IMR-90 (cell line): ENCODE data around the gene PRDM15. TPM values are rescaled to one million over a fixed set of nuclear protein-coding genes. Genes with fewer than 3 reads are reported as not detected.

Experiments used
- ATAC-seq: fragments of 200-7000 bp; cut with Tn5 transposase; 2 replicates; pipeline ENCODE4 v1.9.1; 2020; ENCODE audit warnings: low read depth, mild to moderate bottlenecking, moderate library complexity
- BruUV-seq: library from RNA; stranded (reverse); fragments of 400-500 nt; replicated peaks from 2 replicates; lab custom pipeline; 2021; lab: Mats Ljungman, UMichigan
- CTCF ChIA-PET: fragments of 300-600 bp; formaldehyde crosslinking; extraction: SDS; loops from one replicate; lab custom pipeline; 2021; ENCODE audit warnings: antibody characterized with exemption; lab: Yijun Ruan, JAX
- POLR2A ChIA-PET: fragments of 300-600 bp; sonication (Branson Sonifier 250); formaldehyde crosslinking; loops from one replicate; lab custom pipeline; 2022; ENCODE audit warnings: antibody characterized with exemption; ENCODE audit not compliant: unreplicated experiment; lab: Charles Lee
- DNase-seq: peaks from one replicate; pipeline ENCODE4 v3.0.0; 2013
- H2AFZ ChIP-seq: replicated peaks from 2 replicates; pipeline ENCODE3; 2013; ENCODE audit warnings: low read length, mild to moderate bottlenecking; ENCODE audit not compliant: poor library complexity
- H2AK5ac ChIP-seq: 2 replicates; pipeline ENCODE4 v1.6.1; 2013; ENCODE audit warnings: low read depth, low read length, inconsistent platforms
- H2AK9ac ChIP-seq: replicated peaks from 2 replicates; pipeline ENCODE3; 2013; ENCODE audit warnings: mild to moderate bottlenecking, low read depth, low read length, moderate library complexity; ENCODE audit not compliant: poor library complexity
- H2BK120ac ChIP-seq: 2 replicates; pipeline ENCODE4 v1.6.1; 2013; ENCODE audit warnings: low read depth, low read length, inconsistent platforms
- H2BK15ac ChIP-seq: 3 replicates; pipeline ENCODE4 v1.6.1; 2013; ENCODE audit warnings: low read depth, low read length, inconsistent platforms
- H2BK20ac ChIP-seq: 2 replicates; pipeline ENCODE4 v1.6.1; 2013; ENCODE audit warnings: low read depth, mild to moderate bottlenecking, inconsistent platforms, low read length, moderate library complexity
- H2BK5ac ChIP-seq: 2 replicates; pipeline ENCODE4 v1.6.1; 2013; ENCODE audit warnings: mild to moderate bottlenecking, low read depth, low read length, inconsistent platforms; ENCODE audit not compliant: poor library complexity, severe bottlenecking
- H3K14ac ChIP-seq: replicated peaks from 2 replicates; pipeline ENCODE4 v1.6.1; 2013; ENCODE audit warnings: low read depth, low read length, inconsistent platforms
- H3K18ac ChIP-seq: 2 replicates; pipeline ENCODE4 v1.6.1; 2013; ENCODE audit warnings: low read depth, low read length, control low read depth
- H3K23ac ChIP-seq: 2 replicates; pipeline ENCODE4 v1.6.1; 2013; ENCODE audit warnings: low read depth, low read length, inconsistent platforms
- H3K27ac ChIP-seq: 2 replicates; pipeline ENCODE4 v1.5.1; 2013; ENCODE audit warnings: mild to moderate bottlenecking, control low read depth, low read length; ENCODE audit not compliant: insufficient read depth
- H3K27me3 ChIP-seq: 2 replicates; pipeline ENCODE4 v1.6.1; 2013; ENCODE audit warnings: low read length; ENCODE audit not compliant: control insufficient read depth, insufficient read depth
- H3K36me3 ChIP-seq: 2 replicates; pipeline ENCODE4 v1.6.1; 2013; ENCODE audit warnings: low read length, mixed read lengths; ENCODE audit not compliant: control insufficient read depth, insufficient read depth
- H3K4ac ChIP-seq: 2 replicates; pipeline ENCODE4 v1.6.1; 2013; ENCODE audit warnings: low read depth, low read length, inconsistent platforms
- H3K4me1 ChIP-seq: 2 replicates; pipeline ENCODE4 v1.6.1; 2013; ENCODE audit warnings: low read length, mixed read lengths; ENCODE audit not compliant: control insufficient read depth, insufficient read depth
- H3K4me2 ChIP-seq: 2 replicates; pipeline ENCODE4 v1.6.1; 2013; ENCODE audit warnings: low read depth, mild to moderate bottlenecking, control low read depth, low read length, moderate library complexity
- H3K4me3 ChIP-seq: 2 replicates; pipeline ENCODE4 v1.5.1; 2013; ENCODE audit warnings: low read depth, mild to moderate bottlenecking, control low read depth, low read length, moderate library complexity; ENCODE audit not compliant: insufficient read depth
- H3K56ac ChIP-seq: 2 replicates; pipeline ENCODE4 v1.6.1; 2013; ENCODE audit warnings: low read length, inconsistent platforms; ENCODE audit not compliant: insufficient read depth; ENCODE audit errors: extremely low read depth
- H3K79me1 ChIP-seq, 2 experiments: 2 replicates each; pipeline ENCODE4 v1.6.1; 2013; ENCODE audit warnings: low read length in 2 of 2, inconsistent platforms in 1 of 2, low read depth in 1 of 2
- H3K9ac ChIP-seq: 2 replicates; pipeline ENCODE4 v1.6.1; 2013; ENCODE audit warnings: low read depth, low read length, control low read depth
- H3K9me1 ChIP-seq: 2 replicates; pipeline ENCODE4 v1.6.1; 2013; ENCODE audit warnings: low read length, inconsistent platforms; ENCODE audit not compliant: insufficient read depth
- H3K9me3 ChIP-seq: 2 replicates; pipeline ENCODE4 v1.6.1; 2013; ENCODE audit warnings: low read length; ENCODE audit not compliant: control insufficient read depth, insufficient read depth
- H4K20me1 ChIP-seq: 2 replicates; pipeline ENCODE4 v1.6.1; 2013; ENCODE audit warnings: low read length, inconsistent platforms; ENCODE audit not compliant: insufficient read depth
- H4K5ac ChIP-seq: 2 replicates; pipeline ENCODE4 v1.6.1; 2013; ENCODE audit warnings: mild to moderate bottlenecking, low read depth, low read length, control low read depth
- H4K8ac ChIP-seq, 2 experiments: 2 replicates each; pipeline ENCODE4 v1.6.1; 2013; ENCODE audit warnings: low read depth in 2 of 2, low read length in 2 of 2, control low read depth in 1 of 2, inconsistent platforms in 1 of 2
- H4K91ac ChIP-seq: 2 replicates; pipeline ENCODE4 v1.6.1; 2013; ENCODE audit warnings: low read depth, low read length, inconsistent platforms; ENCODE audit not compliant: insufficient read depth
- BHLHE40 ChIP-seq: fragments of 150-350 bp; IDR thresholded peaks from 2 replicates; pipeline ENCODE4 v1.6.1; 2016; ENCODE audit warnings: mild to moderate bottlenecking, low read depth, low read length
- CEBPB ChIP-seq: IDR thresholded peaks from 2 replicates; pipeline ENCODE4 v1.6.1; 2012; ENCODE audit warnings: low read depth, low read length, improper control_type of control experiment
- CHD1 ChIP-seq: IDR thresholded peaks from 2 replicates; pipeline ENCODE4 v1.6.1; 2012; ENCODE audit warnings: low read depth, low read length, improper control_type of control experiment
- ELK1 ChIP-seq: fragments of 150-350 bp; IDR thresholded peaks from 2 replicates; pipeline ENCODE4 v1.6.1; 2016; ENCODE audit warnings: low read depth, mild to moderate bottlenecking, low read length, moderate library complexity, borderline replicate concordance
- FOS ChIP-seq: fragments of 150-350 bp; IDR thresholded peaks from 2 replicates; pipeline ENCODE4 v1.6.1; 2016; ENCODE audit warnings: low read depth, low read length
- MAFK ChIP-seq: IDR thresholded peaks from 2 replicates; pipeline ENCODE4 v1.6.1; 2012; ENCODE audit warnings: low read depth, low read length, improper control_type of control experiment
- MAZ ChIP-seq: IDR thresholded peaks from 2 replicates; pipeline ENCODE4 v1.6.1; 2012; ENCODE audit warnings: low read depth, mild to moderate bottlenecking, low read length, improper control_type of control experiment, moderate library complexity, borderline replicate concordance
- MXI1 ChIP-seq: IDR thresholded peaks from 2 replicates; pipeline ENCODE4 v1.6.1; 2012; ENCODE audit warnings: low read depth, mild to moderate bottlenecking, low read length, moderate library complexity, borderline replicate concordance
- NFE2L2 ChIP-seq: fragments of 150-350 bp; IDR thresholded peaks from 2 replicates; pipeline ENCODE4 v1.6.1; 2016; ENCODE audit warnings: low read depth, mild to moderate bottlenecking, low read length
- RAD21 ChIP-seq: IDR thresholded peaks from 2 replicates; pipeline ENCODE4 v1.6.1; 2012; ENCODE audit warnings: low read length, improper control_type of control experiment
- RCOR1 ChIP-seq: IDR thresholded peaks from 2 replicates; pipeline ENCODE4 v1.6.1; 2012; ENCODE audit warnings: mild to moderate bottlenecking, low read length, improper control_type of control experiment; ENCODE audit not compliant: insufficient replicate concordance
- RFX5 ChIP-seq: IDR thresholded peaks from 2 replicates; pipeline ENCODE4 v1.8.0; 2012; ENCODE audit warnings: low read depth, mild to moderate bottlenecking, low read length, moderate library complexity
- SMC3 ChIP-seq: fragments of 150-350 bp; IDR thresholded peaks from 2 replicates; pipeline ENCODE4 v1.6.1; 2016; ENCODE audit warnings: low read depth, mild to moderate bottlenecking, antibody characterized with exemption, low read length, moderate library complexity
- USF2 ChIP-seq: fragments of 150-350 bp; IDR thresholded peaks from 2 replicates; pipeline ENCODE4 v1.6.1; 2017; ENCODE audit warnings: mild to moderate bottlenecking, antibody characterized with exemption, low read length, low read depth
- WGBS, 2 experiments: methylation state at CpG; one replicate each; pipeline versions ENCODE4 v1.1.5 to v1.1.7; 2013; ENCODE audit warnings: missing lambda C conversion rate in 2 of 2; ENCODE audit not compliant: insufficient read length in 1 of 2; ENCODE audit errors: extremely low coverage in 2 of 2; 5-methylcytosine and 5-hydroxymethylcytosine counted together
- dilution Hi-C: fragments of 300-500 bp; cut with HindIII; formaldehyde crosslinking; loops from one replicate; pipeline ENCODE4 v1.14.3; 2018; ENCODE audit warnings: low sequenced_read_pairs; ENCODE audit not compliant: unreplicated experiment
- in situ Hi-C: fragments of 300-500 bp; cut with MboI; formaldehyde crosslinking; loops from 3 replicates; pipeline ENCODE4 v1.14.3; 2019; ENCODE audit warnings: low sequenced_read_pairs, inconsistent platforms, mixed read lengths
- intact Hi-C: fragments of 100-400 bp; cut with micrococcal nuclease; formaldehyde crosslinking; loops from 2 replicates; pipeline ENCODE4 v1.10.0; 2022
- polyA plus RNA-seq, 3 experiments: library from polyadenylated mRNA; depleted of rRNA; stranded (reverse); fragments of >200 nt; gene quantifications; 2 replicates each; pipeline ENCODE4 v1.2.3, GENCODE V29; 2012; ENCODE audit warnings: low replicate concordance in 1 of 3
- total RNA-seq: library from RNA; depleted of rRNA; stranded (reverse); fragments of >200 nt; gene quantifications from 2 replicates; pipeline ENCODE4 v1.2.3, GENCODE V29; 2012

The PRDM15 gene
- total and polyA plus RNA-seq, 2 of the 4 experiments (the other 2 are of a cell fraction), result 7.3 to 8.8 TPM

- H3K4ac ChIP-seq, result no peak overlapping the region
- H3K56ac ChIP-seq, result no peak overlapping the region
- H3K23ac ChIP-seq, result no peak overlapping the region
- no peak overlapping the region for H3K14ac ChIP-seq
- no peak for ATAC-seq
- CTCF ChIA-PET, result no interaction called here
- H3K36me3 ChIP-seq, result peaks cover 27% of the 10 kb centered on the region
- no peak overlapping the region for H2BK120ac ChIP-seq
- H4K5ac ChIP-seq, result no peak overlapping the region
- no peak overlapping the region for H2AFZ ChIP-seq
- dilution Hi-C loops, result no loop called here
- no peak overlapping the region for H4K91ac ChIP-seq
- H4K8ac ChIP-seq, result no peak overlapping the region
- TF ChIP-seq CEBPB, result no peak
- no peak for TF ChIP-seq ELK1
- no peak for TF ChIP-seq RFX5
- TF ChIP-seq BHLHE40, result no peak
- no peak for TF ChIP-seq MAFK
- no peak for TF ChIP-seq FOS
- TF ChIP-seq NFE2L2, result no peak
- TF ChIP-seq MXI1, result no peak
- TF ChIP-seq RCOR1, result no peak
- TF ChIP-seq CHD1, result no peak
- TF ChIP-seq MAZ, result no peak
- TF ChIP-seq RAD21, result no peak
- no peak for TF ChIP-seq USF2
- no peak for TF ChIP-seq SMC3
- peaks cover 22% of the 10 kb centered on the region for H3K9me1 ChIP-seq
- peaks cover 4 to 7% of the 10 kb centered on the region in 2 experiments; a peak in 2 of 4 replicates for H3K79me1 ChIP-seq
- 81% methylated on average over 4 of the region's 8 CpGs; no CpG with 5 or more reads in 1 of the 2 experiments for WGBS, 2 experiments
- no peak overlapping the region for H3K4me3 ChIP-seq
- H3K18ac ChIP-seq, result no peak overlapping the region
- H3K27ac ChIP-seq, result no peak overlapping the region
- H2BK20ac ChIP-seq, result no peak overlapping the region
- no peaks in the 10 kb centered on the region for H3K9me3 ChIP-seq
- H2AK5ac ChIP-seq, result no peak overlapping the region
- POLR2A ChIA-PET, result interaction anchor here (1.2 kb wide), 1 partner anchor 14 kb away, joined by 4 read pairs; no protein-coding TSS in a partner anchor
- no peak overlapping the region for H3K4me2 ChIP-seq
- no peak overlapping the region for H2AK9ac ChIP-seq
- no TSS peak for BruUV-seq
- H3K4me1 ChIP-seq, result peaks cover 14% of the 10 kb centered on the region
- H3K9ac ChIP-seq, result no peak overlapping the region
- H2BK5ac ChIP-seq, result no peak overlapping the region
- in situ Hi-C loops, result no loop called here
- DNase-seq, result no peak
- no peak overlapping the region for H2BK15ac ChIP-seq
- H4K20me1 ChIP-seq, result peaks cover 11% of the 10 kb centered on the region
- no peaks in the 10 kb centered on the region for H3K27me3 ChIP-seq
- intact Hi-C loops, result no loop called here
Measured at GRCh38 chr21:41897700-41898099, 18.6 kb upstream of the PRDM15 start.
